CD8-positive, alpha-beta memory T cell (primary cell): ENCODE measurements around the gene BTBD18. TPM values are rescaled to one million over a fixed set of nuclear protein-coding genes. Genes with fewer than 3 reads are reported as not detected.

Experiments
- CTCF ChIA-PET: fragments of 350-600 bp; sonication (Branson Sonifier 250); formaldehyde crosslinking; loops from one replicate; lab custom pipeline; 2021; ENCODE audit warnings: antibody characterized with exemption; lab: Charles Lee
- POLR2A ChIA-PET: fragments of 350-600 bp; sonication (Branson Sonifier 250); formaldehyde crosslinking; loops from one replicate; lab custom pipeline; 2021; ENCODE audit warnings: antibody characterized with exemption; lab: Charles Lee
- DNase-seq, 5 donors: peaks; one replicate each; pipeline versions ENCODE4 v3.0.0 to v3.0.0-alpha.2; 2020 to 2022; ENCODE audit warnings: mixed read lengths in 1 of 5
- H3K27ac ChIP-seq: one replicate; pipeline ENCODE4 v1.7.0; 2013; ENCODE audit warnings: low read depth, mild to moderate bottlenecking, low read length, moderate library complexity
- H3K27me3 ChIP-seq: 2 replicates; pipeline ENCODE4 v1.7.0; 2013; ENCODE audit warnings: low read length, mild to moderate bottlenecking; ENCODE audit not compliant: insufficient read depth, poor library complexity, severe bottlenecking
- H3K36me3 ChIP-seq: 2 replicates; pipeline ENCODE4 v1.7.0; 2013; ENCODE audit warnings: mild to moderate bottlenecking, low read length, moderate library complexity; ENCODE audit not compliant: insufficient read depth
- H3K4me1 ChIP-seq: 2 replicates; pipeline ENCODE4 v1.7.0; 2013; ENCODE audit warnings: mild to moderate bottlenecking, low read length, moderate library complexity; ENCODE audit not compliant: insufficient read depth
- H3K4me3 ChIP-seq: 2 replicates; pipeline ENCODE4 v1.7.0; 2013; ENCODE audit warnings: mild to moderate bottlenecking, low read length
- H3K9me3 ChIP-seq: 2 replicates; pipeline ENCODE4 v1.7.0; 2013; ENCODE audit warnings: mild to moderate bottlenecking, low read length
- H3K27ac Mint-ChIP-seq, 8 donors: one replicate each; pipeline ENCODE4 v1.8.0; 2020 to 2021; ENCODE audit warnings: mixed read lengths in 8 of 8, mild to moderate bottlenecking in 6 of 8, inconsistent platforms in 3 of 8, moderate library complexity in 3 of 8
- H3K27me3 Mint-ChIP-seq, 2 donors: one replicate each; pipeline ENCODE4 v1.8.0; 2020 to 2021; ENCODE audit warnings: mixed read lengths in 2 of 2, mild to moderate bottlenecking in 1 of 2, moderate library complexity in 1 of 2
- H3K36me3 Mint-ChIP-seq, 3 donors: one replicate each; pipeline ENCODE4 v1.8.0; 2020 to 2021; ENCODE audit warnings: mixed read lengths in 3 of 3, inconsistent platforms in 1 of 3, mild to moderate bottlenecking in 1 of 3
- H3K4me1 Mint-ChIP-seq, 3 donors: one replicate each; pipeline ENCODE4 v1.8.0; 2020 to 2021; ENCODE audit warnings: mixed read lengths in 3 of 3, inconsistent platforms in 1 of 3, mild to moderate bottlenecking in 1 of 3
- H3K4me3 Mint-ChIP-seq, 7 donors: one replicate each; pipeline ENCODE4 v1.8.0; 2020 to 2021; ENCODE audit warnings: mixed read lengths in 7 of 7, mild to moderate bottlenecking in 6 of 7, moderate library complexity in 4 of 7, inconsistent platforms in 2 of 7
- H3K9me3 Mint-ChIP-seq, 5 donors: one replicate each; pipeline ENCODE4 v1.8.0; 2020 to 2022; ENCODE audit warnings: mixed read lengths in 5 of 5, mild to moderate bottlenecking in 3 of 5, moderate library complexity in 2 of 5, inconsistent platforms in 1 of 5
- polyA plus RNA-seq: library from polyadenylated mRNA; unstranded; fragments of 300-500 nt; fragmentation: Illumina TruSeq; gene quantifications from one replicate; pipeline ENCODE4 v1.2.3, GENCODE V29; 2021
- total RNA-seq, 2 experiments: library from RNA; stranded (reverse); gene quantifications; one replicate each; pipeline ENCODE4 v1.2.3, GENCODE V29; 2021

BTBD18 gene
- total and polyA plus RNA-seq, 3 experiments from 2014 or later = 0.89 TPM; not detected in 2

DNA sequence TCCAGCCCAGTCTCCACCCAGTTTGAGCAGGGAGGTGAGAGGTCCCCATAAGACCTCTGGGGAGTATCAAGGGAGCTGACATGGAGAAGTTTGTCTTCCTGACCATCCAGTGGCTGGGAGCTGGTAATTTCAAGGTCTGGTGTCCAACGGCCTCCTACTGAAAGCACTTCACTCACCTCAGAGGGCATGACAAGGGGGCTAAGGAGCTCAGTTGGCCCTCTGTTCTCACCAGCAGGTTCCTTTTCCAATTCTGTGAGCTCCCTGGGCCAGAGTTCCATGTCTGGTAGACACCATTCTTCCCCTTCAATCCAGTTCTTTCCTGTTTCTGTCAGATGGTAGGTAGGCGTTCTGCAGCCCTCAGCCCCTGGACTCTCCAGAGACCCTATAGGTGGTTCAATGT, 7.3 kb downstream of the BTBD18 start:
- Mint-ChIP-seq H3K4me1 (peaks cover 30 to 58% (median 40%) of the 10 kb centered on the region in 3 donors), H3K4me3 (peak overlapping the region in 4 of 7 donors; percentile 28 to 59 (median 56)), H3K27me3 (peaks cover 0 to 2% of the 10 kb centered on the region in 2 donors), H3K9me3 (no peaks in the 10 kb centered on the region), H3K27ac (peak overlapping the region in 6 of 8 donors; percentile 43 to 91 (median 76)), H3K36me3 (peaks cover 0 to 68% (median 12%) of the 10 kb centered on the region in 3 donors)
- no peak overlapping the region for H3K27ac ChIP-seq
- no peaks in the 10 kb centered on the region for H3K27me3 ChIP-seq
- DNase-seq = no peak
- H3K4me3 ChIP-seq = no peak overlapping the region
- no peaks in the 10 kb centered on the region for H3K9me3 ChIP-seq
- H3K36me3 ChIP-seq = peaks cover 17% of the 10 kb centered on the region
- peaks cover 26% of the 10 kb centered on the region for H3K4me1 ChIP-seq
- CTCF ChIA-PET = interaction anchor here (1.2 to 2.3 kb wide), 3 partner anchors 57 to 251 kb away, joined by 3 to 8 read pairs (median 4); partner anchors contain the start of gene UBE2L6
- POLR2A ChIA-PET = no interaction called here

DNA sequence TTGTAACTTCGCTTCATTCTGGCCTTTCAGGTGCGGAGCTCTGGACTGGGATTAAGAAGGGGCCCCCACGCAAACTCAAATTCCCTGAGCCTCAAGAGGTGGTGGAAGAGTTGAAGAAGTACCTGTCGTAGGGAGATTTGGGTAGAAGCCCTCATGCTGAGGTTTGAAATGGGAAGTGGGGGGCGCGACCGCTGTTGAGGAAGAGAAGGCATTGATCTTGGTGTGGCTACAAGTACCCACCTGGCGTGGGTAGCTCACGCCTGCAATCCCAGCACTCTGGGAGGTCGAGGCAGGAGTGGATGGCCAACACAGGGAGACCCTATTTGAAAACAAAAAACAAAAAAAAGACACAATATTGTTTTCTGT, 9.5 kb downstream of the BTBD18 start:
- H3K4me1 Mint-ChIP-seq = peaks cover 28 to 51% (median 40%) of the 10 kb centered on the region in 3 donors
- H3K9me3 Mint-ChIP-seq = no peaks in the 10 kb centered on the region
- peak overlapping the region; percentile 92 to 100 (median 98) for H3K4me3 Mint-ChIP-seq
- ChIA-PET CTCF (interaction anchor here (0.9 to 2.1 kb wide), 5 partner anchors 10 to 782 kb away, joined by 4 to 16 read pairs (median 5); partner anchors contain the start of genes BTBD18 and UBE2L6), POLR2A (interaction anchor here (0.6 to 2.4 kb wide), 4 partner anchors 30 to 783 kb away, joined by 3 to 10 read pairs (median 6); partner anchors contain the start of genes CLP1, MED19 and TMX2)
- Histone ChIP-seq H3K4me3 (peak overlapping the region; percentile 93), H3K4me1 (peaks cover 26% of the 10 kb centered on the region), H3K36me3 (peaks cover 28% of the 10 kb centered on the region), H3K9me3 (no peaks in the 10 kb centered on the region), H3K27ac (peak overlapping the region; percentile 90), H3K27me3 (no peaks in the 10 kb centered on the region)
- peaks cover 0 to 75% (median 16%) of the 10 kb centered on the region in 3 donors for H3K36me3 Mint-ChIP-seq
- peaks cover 0 to 2% of the 10 kb centered on the region in 2 donors for H3K27me3 Mint-ChIP-seq
- peak overlapping the region; percentile 94 to 100 (median 98) for H3K27ac Mint-ChIP-seq
- DNase-seq = no peak

DNA sequence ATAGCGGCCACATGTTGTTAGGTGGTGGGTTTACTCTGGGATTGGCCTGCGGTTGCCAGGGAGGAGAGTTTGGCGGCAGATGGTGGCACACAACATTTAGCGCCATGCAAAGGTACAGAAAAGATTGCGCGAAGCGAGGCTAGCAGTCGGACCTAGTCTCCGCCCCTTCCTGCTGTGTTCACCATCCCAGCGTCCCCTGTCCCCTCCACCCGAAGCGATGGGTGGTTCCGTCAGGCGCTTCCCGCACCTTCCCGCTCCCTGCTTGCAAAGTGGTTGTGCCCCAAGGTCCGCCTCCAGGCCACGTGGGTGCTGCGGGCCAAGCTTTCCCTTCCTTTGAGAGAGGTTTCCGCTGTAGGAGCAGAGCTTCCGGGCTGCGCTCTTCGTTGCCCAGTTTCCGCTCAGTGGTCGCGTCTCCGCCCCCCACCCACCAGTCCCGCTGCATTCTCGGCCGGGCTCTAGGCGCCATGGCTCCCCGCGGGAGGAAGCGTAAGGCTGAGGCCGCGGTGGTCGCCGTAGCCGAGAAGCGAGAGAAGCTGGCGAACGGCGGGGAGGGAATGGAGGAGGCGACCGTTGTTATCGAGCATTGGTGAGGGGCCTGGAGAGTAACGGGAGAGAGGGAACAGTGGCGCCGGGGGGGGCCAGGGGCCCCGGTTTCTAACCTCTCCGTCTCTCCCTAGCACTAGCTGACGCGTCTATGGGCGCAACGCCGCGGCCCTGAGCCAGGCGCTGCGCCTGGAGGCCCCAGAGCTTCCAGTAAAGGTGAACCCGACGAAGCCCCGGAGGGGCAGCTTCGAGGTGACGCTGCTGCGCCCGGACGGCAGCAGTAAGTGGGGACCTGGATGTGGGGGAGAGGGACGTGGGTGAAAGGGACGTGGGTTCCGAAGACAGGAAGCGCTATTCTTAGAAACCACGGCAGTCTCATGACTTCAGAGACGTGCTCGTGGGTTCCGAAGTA, 10.2 kb downstream of the BTBD18 start, which contains the start of gene SELENOH:
SELENOH (plus strand) TSS at position 360 of the 955 bp plus-strand sequence; CDS start at position 465, 105 bp downstream.
- Histone ChIP-seq H3K27ac (peak within 1 kb of the TSS; percentile 90), H3K9me3 (no peaks in the 10 kb centered on the region), H3K36me3 (peaks cover 28% of the 10 kb centered on the region), H3K4me1 (peaks cover 26% of the 10 kb centered on the region), H3K4me3 (peak within 1 kb of the TSS; percentile 93), H3K27me3 (no peaks in the 10 kb centered on the region)
- Mint-ChIP-seq H3K9me3 (no peaks in the 10 kb centered on the region), H3K4me3 (peak within 1 kb of the TSS; percentile 92 to 100 (median 98)), H3K36me3 (peaks cover 0 to 72% (median 15%) of the 10 kb centered on the region in 3 donors), H3K27ac (peak within 1 kb of the TSS; percentile 94 to 100 (median 98)), H3K4me1 (peaks cover 27 to 49% (median 40%) of the 10 kb centered on the region in 3 donors), H3K27me3 (peaks cover 0 to 2% of the 10 kb centered on the region in 2 donors)
- ChIA-PET CTCF (interaction anchor here (0.9 to 2.1 kb wide), 5 partner anchors 11 to 783 kb away, joined by 4 to 16 read pairs (median 5); partner anchors contain the start of genes BTBD18 and UBE2L6), POLR2A (interaction anchor here (0.9 to 2.4 kb wide), 7 partner anchors 14 to 784 kb away, joined by 3 to 10 read pairs (median 3); partner anchors contain the start of genes CLP1, MED19 and TMX2)
- peak; percentile 85 to 91 (median 89) for DNase-seq

DNA sequence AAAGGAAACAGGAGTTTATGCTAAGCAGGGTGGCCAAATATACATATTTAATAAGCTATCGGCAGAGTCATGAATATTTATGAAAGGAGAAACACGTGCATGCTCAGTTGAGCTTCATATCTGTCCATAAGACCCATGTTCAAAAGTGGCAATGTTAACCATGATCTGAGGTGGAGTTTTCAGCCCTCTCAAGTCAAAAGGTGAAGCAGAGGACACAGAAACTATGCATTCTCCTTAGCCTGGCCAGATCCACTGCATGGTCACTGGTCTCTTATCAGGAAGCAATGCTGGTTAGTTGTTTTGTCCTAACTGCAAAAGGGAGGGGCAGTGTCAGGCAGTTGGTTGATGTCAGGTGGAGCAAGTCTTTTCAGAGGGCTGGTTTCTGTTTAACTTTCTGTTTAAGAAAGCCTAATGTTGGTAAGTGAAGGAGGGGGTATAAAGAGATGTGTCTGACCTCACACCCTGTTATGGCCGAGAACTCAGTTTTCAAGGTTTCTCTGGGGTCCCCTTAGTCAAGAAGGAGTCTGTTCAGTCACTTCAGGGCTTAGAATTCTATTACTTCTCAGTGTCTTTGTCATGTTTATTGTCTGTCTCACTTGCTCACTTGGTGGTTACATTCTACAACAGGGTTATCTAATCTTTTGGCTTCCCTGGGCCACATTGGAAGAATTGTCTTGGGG, 15.9 kb downstream of the BTBD18 start:
- Histone ChIP-seq H3K27ac (no peak overlapping the region), H3K27me3 (no peaks in the 10 kb centered on the region), H3K4me1 (peaks cover 5% of the 10 kb centered on the region), H3K9me3 (no peaks in the 10 kb centered on the region), H3K4me3 (no peak overlapping the region), H3K36me3 (peaks cover 11% of the 10 kb centered on the region)
- Mint-ChIP-seq H3K27ac (peak overlapping the region in 4 of 8 donors; percentile 10 to 77 (median 30)), H3K9me3 (no peaks in the 10 kb centered on the region), H3K4me3 (peak overlapping the region in 2 of 7 donors; percentile 3 to 45), H3K27me3 (no peaks in the 10 kb centered on the region), H3K36me3 (peaks cover 0 to 42% (median 11%) of the 10 kb centered on the region in 3 donors), H3K4me1 (peaks cover 4 to 22% (median 16%) of the 10 kb centered on the region in 3 donors)
- DNase-seq = no peak
- POLR2A ChIA-PET = no interaction called here
- CTCF ChIA-PET = interaction anchor here (1.4 kb wide), 1 partner anchor 65 kb away, joined by 4 read pairs; no protein-coding TSS in a partner anchor

DNA sequence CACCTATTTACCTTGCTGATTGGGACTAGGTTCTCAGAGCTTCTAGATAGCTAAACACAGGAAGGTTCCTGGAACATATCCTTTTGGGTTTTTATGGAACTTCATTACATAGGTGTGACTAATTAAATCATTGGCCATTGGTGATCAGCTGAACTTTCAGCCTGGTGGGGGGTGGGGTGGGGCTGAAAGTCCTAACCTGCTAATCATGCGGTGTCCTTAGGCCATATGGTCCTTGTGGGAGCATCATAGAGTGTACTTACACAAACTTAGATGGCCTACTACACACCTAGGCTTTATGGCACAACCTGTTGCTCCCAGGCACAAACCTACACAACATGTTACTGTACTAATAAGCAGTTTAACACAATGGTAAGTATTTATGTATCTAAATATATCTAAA, 19.0 kb downstream of the BTBD18 start:
- H3K4me1 ChIP-seq = no peaks in the 10 kb centered on the region
- H3K9me3 Mint-ChIP-seq = no peaks in the 10 kb centered on the region
- no peak for DNase-seq
- H3K9me3 ChIP-seq = no peaks in the 10 kb centered on the region
- peaks cover 0 to 38% (median 5%) of the 10 kb centered on the region in 3 donors for H3K36me3 Mint-ChIP-seq
- no peaks in the 10 kb centered on the region for H3K27me3 ChIP-seq
- no peak overlapping the region for H3K4me3 Mint-ChIP-seq
- no peaks in the 10 kb centered on the region for H3K27me3 Mint-ChIP-seq
- peaks cover 5% of the 10 kb centered on the region for H3K36me3 ChIP-seq
- ChIA-PET POLR2A (no interaction called here), CTCF (interaction anchor here (0.9 kb wide), 1 partner anchor 68 kb away, joined by 3 read pairs; no protein-coding TSS in a partner anchor)
- peaks cover 6 to 35% (median 23%) of the 10 kb centered on the region in 3 donors for H3K4me1 Mint-ChIP-seq
- no peak overlapping the region for H3K27ac ChIP-seq
- no peak overlapping the region for H3K27ac Mint-ChIP-seq
- no peak overlapping the region for H3K4me3 ChIP-seq

DNA sequence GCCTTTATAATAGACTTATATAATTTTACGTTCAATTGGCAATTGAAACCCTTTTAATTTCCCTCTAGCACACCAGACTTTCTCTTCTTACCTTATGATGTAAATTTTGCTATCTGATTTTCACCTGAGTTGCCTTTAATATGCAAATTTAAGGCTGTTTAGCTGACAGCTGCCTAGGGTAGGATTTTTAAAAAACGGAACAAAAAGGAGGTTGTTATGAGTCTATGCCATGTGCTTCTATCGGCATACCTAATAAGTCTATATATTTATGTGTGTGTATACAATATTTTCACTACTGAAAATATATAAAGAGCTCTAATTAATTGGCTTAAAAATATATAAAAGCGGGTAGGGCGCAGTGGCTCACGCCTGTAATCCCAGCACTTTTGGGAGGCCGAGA, 22.1 kb downstream of the BTBD18 start:
- Histone ChIP-seq H3K27me3 (no peaks in the 10 kb centered on the region), H3K27ac (no peak overlapping the region), H3K9me3 (no peaks in the 10 kb centered on the region), H3K4me3 (no peak overlapping the region), H3K36me3 (no peaks in the 10 kb centered on the region), H3K4me1 (no peaks in the 10 kb centered on the region)
- ChIA-PET CTCF (no interaction called here), POLR2A (no interaction called here)
- no peaks in the 10 kb centered on the region for H3K9me3 Mint-ChIP-seq
- H3K36me3 Mint-ChIP-seq = peaks cover 0 to 25% (median 2%) of the 10 kb centered on the region in 3 donors
- DNase-seq = no peak
- no peaks in the 10 kb centered on the region for H3K27me3 Mint-ChIP-seq
- H3K4me1 Mint-ChIP-seq = peaks cover 9 to 32% (median 26%) of the 10 kb centered on the region in 3 donors
- no peak overlapping the region for H3K27ac Mint-ChIP-seq
- no peak overlapping the region for H3K4me3 Mint-ChIP-seq

DNA sequence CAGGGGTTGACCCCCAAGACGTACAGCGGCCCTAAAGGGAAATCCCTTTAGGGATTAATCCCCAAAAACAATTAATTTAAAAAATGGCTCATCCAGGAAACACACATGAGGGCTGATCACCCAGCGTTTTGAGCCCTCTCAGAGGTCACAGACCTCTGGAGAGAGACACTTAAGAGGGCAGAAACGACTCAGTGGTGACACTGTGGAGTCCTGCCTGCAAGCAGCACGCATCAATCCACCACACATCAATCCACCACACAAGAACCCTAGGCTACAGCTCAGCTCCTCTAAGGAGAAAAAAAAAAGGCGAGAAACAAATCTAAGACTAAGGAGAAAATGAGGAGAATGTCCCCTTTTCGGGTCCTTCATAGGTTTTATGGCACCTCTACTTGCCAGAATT, 22.8 kb downstream of the BTBD18 start:
- H3K27me3 Mint-ChIP-seq = no peaks in the 10 kb centered on the region
- no peaks in the 10 kb centered on the region for H3K9me3 Mint-ChIP-seq
- no peak overlapping the region for H3K4me3 ChIP-seq
- peaks cover 9 to 32% (median 26%) of the 10 kb centered on the region in 3 donors for H3K4me1 Mint-ChIP-seq
- H3K9me3 ChIP-seq = no peaks in the 10 kb centered on the region
- H3K4me1 ChIP-seq = no peaks in the 10 kb centered on the region
- no peak overlapping the region for H3K4me3 Mint-ChIP-seq
- no peaks in the 10 kb centered on the region for H3K36me3 ChIP-seq
- POLR2A ChIA-PET = no interaction called here
- no peaks in the 10 kb centered on the region for H3K27me3 ChIP-seq
- H3K36me3 Mint-ChIP-seq = peaks cover 0 to 25% (median 2%) of the 10 kb centered on the region in 3 donors
- peak overlapping the region in 6 of 8 donors; percentile 12 to 70 (median 36) for H3K27ac Mint-ChIP-seq
- DNase-seq = no peak
- peak overlapping the region; percentile 12 for H3K27ac ChIP-seq
- CTCF ChIA-PET = no interaction called here
